GM23338 (cell line): ENCODE measurements around the gene MACF1. TPM values are rescaled to one million over a fixed set of nuclear protein-coding genes. Genes with fewer than 3 reads are reported as not detected.
A peak's percentile ranks its signal among the peaks of the same experiment; 100 is the strongest.

ENCODE experiments used
- ATAC-seq: fragments of 200-7000 bp; cut with Tn5 transposase; 3 replicates; pipeline ENCODE4 v1.9.1; 2020
- DNase-seq: peaks from one replicate; pipeline ENCODE4 v3.0.0-alpha.2; 2015; ENCODE audit warnings: low spot score
- H2AFZ ChIP-seq: fragments of 200-600 bp; sonication (generic); 2 replicates; pipeline ENCODE4 v1.8.0; 2016; ENCODE audit warnings: antibody characterized with exemption, mild to moderate bottlenecking, moderate library complexity
- H3F3A ChIP-seq: fragments of 200-600 bp; sonication (generic); replicated peaks from 2 replicates; pipeline ENCODE4 v1.8.0; 2017; ENCODE audit warnings: antibody characterized with exemption, mixed run types, low read depth
- H3K27ac ChIP-seq: fragments of 200-600 bp; sonication (generic); 2 replicates; pipeline ENCODE4 v1.6.1; 2016; ENCODE audit warnings: low read depth
- H3K27me3 ChIP-seq: fragments of 200-600 bp; sonication (generic); 2 replicates; pipeline ENCODE4 v1.8.0; 2016; ENCODE audit warnings: mild to moderate bottlenecking, mixed run types, moderate library complexity; ENCODE audit not compliant: insufficient read depth
- H3K36me3 ChIP-seq: fragments of 200-600 bp; sonication (generic); 2 replicates; pipeline ENCODE4 v1.8.0; 2016; ENCODE audit warnings: mild to moderate bottlenecking; ENCODE audit not compliant: insufficient read depth
- H3K4me1 ChIP-seq: fragments of 200-600 bp; sonication (generic); 2 replicates; pipeline ENCODE4 v1.8.0; 2016; ENCODE audit warnings: mild to moderate bottlenecking, moderate library complexity; ENCODE audit not compliant: insufficient read depth
- H3K4me2 ChIP-seq: fragments of 200-600 bp; sonication (generic); 2 replicates; pipeline ENCODE4 v1.7.1; 2017; ENCODE audit warnings: mixed run types
- H3K4me3 ChIP-seq: fragments of 200-600 bp; sonication (generic); 2 replicates; pipeline ENCODE4 v1.6.1; 2016; ENCODE audit warnings: mixed run types
- H3K79me2 ChIP-seq: fragments of 200-600 bp; sonication (generic); replicated peaks from 2 replicates; pipeline ENCODE4 v1.8.0; 2017; ENCODE audit warnings: mild to moderate bottlenecking; ENCODE audit not compliant: insufficient read depth
- H3K9me2 ChIP-seq: fragments of 200-600 bp; sonication (generic); 2 replicates; pipeline ENCODE4 v1.8.0; 2017; ENCODE audit not compliant: insufficient read depth
- H4K20me1 ChIP-seq: fragments of 200-600 bp; sonication (generic); replicated peaks from 2 replicates; pipeline ENCODE4 v1.8.0; 2017; ENCODE audit warnings: mild to moderate bottlenecking; ENCODE audit not compliant: insufficient read depth
- H3K27ac Mint-ChIP-seq: 2 replicates; pipeline ENCODE4 v1.8.0; 2020; ENCODE audit warnings: inconsistent platforms, mild to moderate bottlenecking, moderate library complexity, mixed read lengths
- H3K27me3 Mint-ChIP-seq: 3 replicates; pipeline ENCODE4 v1.8.0; 2022; ENCODE audit warnings: low read depth, mild to moderate bottlenecking, moderate library complexity, mixed read lengths, inconsistent platforms; ENCODE audit not compliant: insufficient read depth, poor library complexity
- H3K36me3 Mint-ChIP-seq: 3 replicates; pipeline ENCODE4 v1.8.0; 2021; ENCODE audit warnings: low read depth, mild to moderate bottlenecking, inconsistent platforms, moderate library complexity, mixed read lengths
- H3K4me1 Mint-ChIP-seq: 3 replicates; pipeline ENCODE4 v1.8.0; 2020; ENCODE audit warnings: mild to moderate bottlenecking, inconsistent platforms, mixed read lengths
- H3K4me3 Mint-ChIP-seq: 3 replicates; pipeline ENCODE4 v1.8.0; 2021; ENCODE audit warnings: moderate library complexity, mild to moderate bottlenecking, inconsistent platforms, mixed read lengths
- H3K9me3 Mint-ChIP-seq: 3 replicates; pipeline ENCODE4 v1.8.0; 2020; ENCODE audit warnings: moderate library complexity, mild to moderate bottlenecking, inconsistent platforms, mixed read lengths
- CREB1 ChIP-seq: fragments of 250-450 bp; sonication (Bioruptor Pico); IDR thresholded peaks from 2 replicates; pipeline ENCODE4 v1.5.0; 2020; ENCODE audit warnings: low read depth, mild to moderate bottlenecking, moderate library complexity
- CTCF ChIP-seq, 2 experiments: fragments of 200-600 bp in 1 of 2; sonication (generic) in 1 of 2; conservative IDR thresholded peaks; 2 replicates each; pipeline versions ENCODE4 v1.5.1 to v1.6.1; 2016 to 2017; ENCODE audit warnings: antibody characterized with exemption in 2 of 2, low read depth in 2 of 2, mild to moderate bottlenecking in 2 of 2, moderate library complexity in 1 of 2
- EZH2phosphoT487 ChIP-seq: fragments of 200-600 bp; sonication (generic); IDR thresholded peaks from one replicate; pipeline ENCODE4 v1.8.1; 2018; ENCODE audit warnings: antibody characterized with exemption; ENCODE audit not compliant: unreplicated experiment
- NANOG ChIP-seq: IDR thresholded peaks from 2 replicates; pipeline ENCODE4 v1.6.1; 2016; ENCODE audit warnings: antibody characterized with exemption, borderline replicate concordance
- POLR2AphosphoS5 ChIP-seq: IDR thresholded peaks from 2 replicates; pipeline ENCODE4 v1.6.1; 2016; ENCODE audit warnings: antibody characterized with exemption, low read depth
- REST ChIP-seq: IDR thresholded peaks from one replicate; pipeline ENCODE4 v1.6.1; 2018; ENCODE audit warnings: antibody characterized with exemption; ENCODE audit not compliant: unreplicated experiment
- ZNF114 ChIP-seq: fragments of 250-450 bp; sonication (Bioruptor Pico); IDR thresholded peaks from 2 replicates; pipeline ENCODE4 v1.5.0; 2020; ENCODE audit warnings: mild to moderate bottlenecking, moderate library complexity
- ZNF331 ChIP-seq: fragments of 250-450 bp; sonication (Bioruptor Pico); IDR thresholded peaks from 2 replicates; pipeline ENCODE4 v1.5.0; 2020; ENCODE audit warnings: low read depth, mild to moderate bottlenecking, moderate library complexity
- ZNF462 ChIP-seq: fragments of 250-450 bp; sonication (Bioruptor Pico); IDR thresholded peaks from 2 replicates; pipeline ENCODE4 v1.5.0; 2020; ENCODE audit warnings: mild to moderate bottlenecking, moderate library complexity
- polyA plus RNA-seq: library from polyadenylated mRNA; unstranded; fragments of >200 nt; fragmentation: Nextera tagmentation; extraction: Ambion mirVana; gene quantifications from 2 replicates; pipeline ENCODE4 v1.2.1, GENCODE V29; 2016
- total RNA-seq: library from RNA; depleted of rRNA; stranded (reverse); fragments of >200 nt; shearing (Covaris generic); gene quantifications from 2 replicates; pipeline ENCODE4 v1.2.3, GENCODE V29; 2014

The MACF1 gene
- total and polyA plus RNA-seq, 2 experiments from 2014 or later, result 104 to 399 TPM

GRCh38 chr1:39165049-39165448 lies 39.4 kb upstream of the MACF1 start:
- H3K27ac Mint-ChIP-seq, result peak overlapping the region; percentile 0; the same call in 1 of the 2 replicates
- Histone ChIP-seq H4K20me1 (peaks cover 13% of the 10 kb centered on the region; the same call in 1 of the 2 replicates), H3F3A (no peaks in the 10 kb centered on the region), H3K79me2 (peaks cover 100% of the 10 kb centered on the region), H3K4me2 (peak overlapping the region; percentile 34), H3K27me3 (no peaks in the 10 kb centered on the region), H3K36me3 (no peaks in the 10 kb centered on the region), H2AFZ (no peak overlapping the region), H3K4me3 (no peak overlapping the region), H3K27ac (peak overlapping the region; percentile 77; the same call in 1 of the 2 replicates), H3K9me2 (no peaks in the 10 kb centered on the region), H3K4me1 (peaks cover 65% of the 10 kb centered on the region)
- ATAC-seq (peak; percentile 57), DNase-seq (no peak)
- no peaks in the 10 kb centered on the region; the same call in 2 of the 3 replicates for H3K36me3 Mint-ChIP-seq
- H3K4me1 Mint-ChIP-seq, result peaks cover 63% of the 10 kb centered on the region
- TF ChIP-seq ZNF114 (no peak), CTCF (conservative IDR thresholded peaks at IDR 0.05; ENCODE audit: low read depth in 2 of 2) (no peak), POLR2AphosphoS5 (no peak), CREB1 (CRISPR knock-in tag) (no peak), ZNF462 (no peak), REST (no peak), EZH2phosphoT487 (no peak), ZNF331 (CRISPR knock-in tag) (no peak), NANOG (no peak)
- peaks cover 6% of the 10 kb centered on the region for H3K27me3 Mint-ChIP-seq
- H3K4me3 Mint-ChIP-seq, result no peak overlapping the region
- no peaks in the 10 kb centered on the region for H3K9me3 Mint-ChIP-seq
